GM12878 (cell line): ENCODE data around the gene HNRNPAB. TPM values are rescaled to one million over a fixed set of nuclear protein-coding genes. Genes with fewer than 3 reads are reported as not detected.

Source experiments
- ATAC-seq: fragments of 200-7000 bp; cut with Tn5 transposase; 3 replicates; pipeline ENCODE4 v1.9.1; 2020; ENCODE audit warnings: mild to moderate bottlenecking, moderate library complexity
- BruUV-seq: library from RNA; stranded (reverse); fragments of 400-500 nt; replicated peaks from 2 replicates; lab custom pipeline; 2021; lab: Mats Ljungman, UMichigan
- CTCF ChIA-PET: fragments of 300-600 bp; sonication (Branson Sonifier 250); formaldehyde crosslinking; extraction: SDS; loops from one replicate; lab custom pipeline; 2021; ENCODE audit warnings: inconsistent platforms; lab: Yijun Ruan, JAX
- POLR2A ChIA-PET: fragments of 350-600 bp; formaldehyde crosslinking; extraction: SDS; loops from one replicate; lab custom pipeline; 2021; ENCODE audit warnings: inconsistent platforms; lab: Charles Lee
- RAD21 ChIA-PET: fragments of 300-600 bp; sonication (Branson Sonifier 250); formaldehyde crosslinking; loops from one replicate; lab custom pipeline; 2023; ENCODE audit warnings: antibody characterized with exemption; ENCODE audit not compliant: unreplicated experiment; lab: Charles Lee
- SMC1A ChIA-PET: fragments of 300-600 bp; sonication (Branson Sonifier 250); formaldehyde crosslinking; loops from one replicate; lab custom pipeline; 2023; ENCODE audit not compliant: unreplicated experiment, uncharacterized antibody; lab: Charles Lee
- DNase-seq: peaks from one replicate; pipeline ENCODE4 v3.0.0-alpha.2; 2011; ENCODE audit warnings: low read depth, low spot score
- FAIRE-seq: peaks from 3 replicates; lab custom pipeline; 2011; peaks lifted over from hg19 to GRCh38; lab: Jason Lieb, UNC
- H2AFZ ChIP-seq: 2 replicates; pipeline ENCODE4 v1.6.0; 2011; ENCODE audit warnings: low read depth, low read length, control low read depth; ENCODE audit not compliant: control insufficient read depth
- H3K27ac ChIP-seq: 2 replicates; pipeline ENCODE4 v1.5.1; 2011; ENCODE audit warnings: control low read depth; ENCODE audit not compliant: control insufficient read depth, insufficient read depth
- H3K27me3 ChIP-seq, 2 experiments: replicated peaks in 1 of 2; 2 replicates each; pipeline versions ENCODE4 v1.6.0 to v1.6.1; 2011; ENCODE audit warnings: low read length in 1 of 2; ENCODE audit not compliant: control insufficient read depth in 2 of 2, insufficient read depth in 2 of 2
- H3K36me3 ChIP-seq, 2 experiments: 2 replicates each; pipeline ENCODE4 v1.5.1; 2011; ENCODE audit warnings: low read length in 1 of 2; ENCODE audit not compliant: control insufficient read depth in 2 of 2, insufficient read depth in 2 of 2
- H3K4me1 ChIP-seq: 2 replicates; pipeline ENCODE4 v1.6.1; 2011; ENCODE audit warnings: mild to moderate bottlenecking, low read length, moderate library complexity, mixed read lengths; ENCODE audit not compliant: control insufficient read depth, insufficient read depth
- H3K4me2 ChIP-seq: 2 replicates; pipeline ENCODE4 v1.6.0; 2011; ENCODE audit warnings: control low read depth; ENCODE audit not compliant: control insufficient read depth, insufficient read depth
- H3K4me3 ChIP-seq: fragments of 200-600 bp; sonication (generic); 2 replicates; pipeline ENCODE4 v1.5.1; 2016
- H3K79me2 ChIP-seq: 2 replicates; pipeline ENCODE4 v1.6.0; 2011; ENCODE audit warnings: low read length; ENCODE audit not compliant: control insufficient read depth, insufficient read depth
- H3K9ac ChIP-seq: 2 replicates; pipeline ENCODE4 v1.8.0; 2011; ENCODE audit warnings: low read length, control low read depth, mixed read lengths; ENCODE audit not compliant: control insufficient read depth, insufficient read depth
- H3K9me3 ChIP-seq: replicated peaks from 3 replicates; pipeline ENCODE4 v1.5.1; 2011; ENCODE audit warnings: mild to moderate bottlenecking, low read length; ENCODE audit not compliant: control insufficient read depth, insufficient read depth
- H4K20me1 ChIP-seq: 2 replicates; pipeline ENCODE4 v1.6.0; 2011; ENCODE audit not compliant: control insufficient read depth, insufficient read depth
- ATF2 ChIP-seq: IDR thresholded peaks from 2 replicates; pipeline ENCODE4 v1.6.1; 2012; ENCODE audit warnings: low read length, inconsistent platforms
- BMI1 ChIP-seq: fragments of 450-650 bp; IDR thresholded peaks from 2 replicates; pipeline ENCODE4 v1.6.1; 2016; ENCODE audit warnings: mild to moderate bottlenecking, moderate library complexity, borderline replicate concordance
- CHD4 ChIP-seq: fragments of 200-600 bp; sonication (generic); IDR thresholded peaks from 2 replicates; pipeline ENCODE4 v1.6.1; 2016; ENCODE audit warnings: mild to moderate bottlenecking
- CUX1 ChIP-seq: IDR thresholded peaks from 2 replicates; pipeline ENCODE4 v1.6.1; 2012; ENCODE audit warnings: improper control_type of control experiment, low read depth, low read length; ENCODE audit not compliant: insufficient replicate concordance
- FOXM1 ChIP-seq: IDR thresholded peaks from 2 replicates; pipeline ENCODE4 v1.6.1; 2012; ENCODE audit warnings: low read depth, mild to moderate bottlenecking, inconsistent platforms, low read length, moderate library complexity
- KDM1A ChIP-seq: fragments of 200-600 bp; sonication (generic); IDR thresholded peaks from 2 replicates; pipeline ENCODE4 v1.6.1; 2016; ENCODE audit warnings: borderline replicate concordance
- MTA2 ChIP-seq: fragments of 450-650 bp; IDR thresholded peaks from 2 replicates; pipeline ENCODE4 v1.6.1; 2016; ENCODE audit warnings: low read depth, mild to moderate bottlenecking, moderate library complexity
- MTA3 ChIP-seq: IDR thresholded peaks from 2 replicates; pipeline ENCODE4 v1.6.1; 2012; ENCODE audit warnings: low read length, inconsistent platforms, borderline replicate concordance
- RUNX3 ChIP-seq: IDR thresholded peaks from 2 replicates; pipeline ENCODE4 v1.6.1; 2012; ENCODE audit warnings: low read length, inconsistent platforms
- STAT3 ChIP-seq: IDR thresholded peaks from 2 replicates; pipeline ENCODE4 v1.6.1; 2011; ENCODE audit warnings: low read depth, low read length, improper control_type of control experiment
- SUZ12 ChIP-seq: fragments of 200-600 bp; sonication (generic); IDR thresholded peaks from one replicate; pipeline ENCODE4 v1.6.1; 2018; ENCODE audit warnings: antibody characterized with exemption, mild to moderate bottlenecking; ENCODE audit not compliant: unreplicated experiment
- WGBS: methylation state at CpG from one replicate; pipeline ENCODE4 v1.1.6; 2016; ENCODE audit warnings: low lambda C conversion rate; ENCODE audit not compliant: insufficient replicate concordance, insufficient coverage; ENCODE audit errors: missing lambda C conversion rate; 5-methylcytosine and 5-hydroxymethylcytosine counted together
- in situ Hi-C: fragments of 300-500 bp; cut with MboI; formaldehyde crosslinking; loops from 9 replicates; pipeline ENCODE4 v1.14.3; 2018; ENCODE audit warnings: mixed read lengths
- intact Hi-C: fragments of 100-400 bp; cut with micrococcal nuclease; formaldehyde crosslinking; loops from one replicate; pipeline ENCODE4 v1.14.2; 2022; ENCODE audit not compliant: unreplicated experiment
- polyA plus RNA-seq, 11 experiments: library from polyadenylated mRNA; depleted of rRNA in 4 of 11; unstranded in 6 of 11; stranded (reverse) in 5 of 11; fragments of >200 nt; fragmentation: Nextera tagmentation in 4 of 11; fragmentation: Illumina TruSeq in 1 of 11; extraction: Ambion mirVana in 4 of 11; extraction: Trizol in 1 of 11; gene quantifications; 1 replicate in 1 of 11; 2 replicates in 10 of 11; pipeline versions ENCODE4 v1.2.1 to v1.2.3, GENCODE V29; 2011 to 2016; ENCODE audit warnings: inconsistent platforms in 2 of 11, missing spikeins in 2 of 11, low read depth in 1 of 11
- total RNA-seq, 4 experiments: library from RNA; depleted of rRNA in 3 of 4; stranded (reverse); fragments of >200 nt in 3 of 4; fragmentation: Illumina TruSeq in 1 of 4; extraction: Trizol in 1 of 4; gene quantifications; 2 replicates each; pipeline versions ENCODE4 v1.2.1 to v1.2.3, GENCODE V29; 2013 to 2021

Gene HNRNPAB
- total and polyA plus RNA-seq, 10 of the 15 experiments (the other 5 are each of a cell fraction or from before 2014, with no cell fraction given) = 42.3 to 330 (median 230) TPM

GRCh38 chr5:178198706-178199105 lies 5.6 kb upstream of the HNRNPAB start (continued):
- no peak for TF ChIP-seq CUX1
- no peak for TF ChIP-seq BMI1
- TF ChIP-seq MTA2 = no peak
- no peak for TF ChIP-seq CHD4

GRCh38 chr5:178199581-178200434 lies 4.5 kb upstream of the HNRNPAB start:
- in situ Hi-C loops (no loop called here), intact Hi-C loops (no loop called here)
- FAIRE-seq (no peak), DNase-seq (no peak), ATAC-seq (no peak)
- BruUV-seq = no TSS peak
- H3K9me3 ChIP-seq = no peaks in the 10 kb centered on the region
- H4K20me1 ChIP-seq = no peaks in the 10 kb centered on the region
- no peaks in the 10 kb centered on the region for H3K36me3 ChIP-seq
- H2AFZ ChIP-seq = no peak overlapping the region
- no peak overlapping the region for H3K27ac ChIP-seq
- ChIA-PET CTCF (interaction anchor here (1.4 kb wide), 1 partner anchor 124 kb away, joined by 3 read pairs; no protein-coding TSS in a partner anchor), POLR2A (no interaction called here), SMC1A (no interaction called here), RAD21 (no interaction called here)
- H3K4me3 ChIP-seq = no peak overlapping the region
- 73% methylated on average over 12 of the region's 12 CpGs for WGBS
- no peak overlapping the region for H3K4me2 ChIP-seq
- no peaks in the 10 kb centered on the region for H3K27me3 ChIP-seq
- TF ChIP-seq SUZ12 (no peak), RUNX3 (no peak), KDM1A (no peak), ATF2 (no peak), MTA3 (no peak), FOXM1 (no peak), STAT3 (no peak)
- H3K9ac ChIP-seq = no peak overlapping the region
- no peaks in the 10 kb centered on the region for H3K4me1 ChIP-seq
- H3K79me2 ChIP-seq = peaks cover 10% of the 10 kb centered on the region
